ACHN (cell line): Measurements from ENCODE around the gene SULT6B1.
A peak's percentile ranks its signal among the peaks of the same experiment; 100 is the strongest.
"Not testable (repeated sequence)": the region's sequence is repeated elsewhere in the genome, so short reads cannot be mapped to it uniquely, and the experiment has no call there.

ENCODE experiments used
- DNase-seq: peaks from one replicate; pipeline ENCODE4 v3.0.0-alpha.2; 2015
- in situ Hi-C: cut with HindIII; loops from 2 replicates; pipeline ENCODE4 v1.10.0; 2017; ENCODE audit warnings: low sequenced_read_pairs, low pct_ligation_motif_present, low pct_unique_long_range_greater_than_20kb

SULT6B1 gene

GRCh38 chr2:37201208-37201607 lies 12.7 kb upstream of the SULT6B1 start:
- no peak for DNase-seq
- in situ Hi-C loops, result no loop called here

GRCh38 chr2:37198681-37199065 lies 10.2 kb upstream of the SULT6B1 start:
- in situ Hi-C loops, result no loop called here
- DNase-seq, result no peak

GRCh38 chr2:37196320-37197195 lies 8.1 kb upstream of the SULT6B1 start, which contains the start of gene CEBPZOS:
Gene CEBPZOS (plus strand): TSS chr2:37196496. CDS start chr2:37199705, 3,209 bp downstream.
- peak; percentile 74 for DNase-seq
- in situ Hi-C loops, result no loop called here

GRCh38 chr2:37195862-37196319 lies 7.4 kb upstream of the SULT6B1 start:
- DNase-seq, in situ Hi-C loops: not testable (repeated sequence)

- in situ Hi-C loops, result no loop called here
- DNase-seq, result no peak
Measured at GRCh38 chr2:37192551-37192950, 4.1 kb upstream of the SULT6B1 start.

GRCh38 chr2:37191747-37192146 lies 3.3 kb upstream of the SULT6B1 start:
- in situ Hi-C loops, result no loop called here
- DNase-seq, result no peak

- no peak for DNase-seq
- in situ Hi-C loops, result no loop called here
Measured at GRCh38 chr2:37191253-37191652, 2.8 kb upstream of the SULT6B1 start.

- no peak for DNase-seq
- in situ Hi-C loops, result no loop called here
Measured at GRCh38 chr2:37190290-37190689, 1.8 kb upstream of the SULT6B1 start.

GRCh38 chr2:37189452-37190153 lies 1.1 kb upstream of the SULT6B1 start:
- DNase-seq, result peak; percentile 76
- in situ Hi-C loops, result no loop called here

- no peak for DNase-seq
- in situ Hi-C loops, result no loop called here
Measured at GRCh38 chr2:37181726-37182684, 6.5 kb downstream of the SULT6B1 start.

GRCh38 chr2:37180640-37181039 lies 7.8 kb downstream of the SULT6B1 start:
- DNase-seq, result no peak
- in situ Hi-C loops, result no loop called here

GRCh38 chr2:37180006-37180639 lies 8.3 kb downstream of the SULT6B1 start:
- in situ Hi-C loops, result no loop called here

GRCh38 chr2:37173741-37174140 lies 14.7 kb downstream of the SULT6B1 start:
- in situ Hi-C loops, result no loop called here

More at GRCh38 chr2:37180006-37180639, 8.3 kb downstream of the SULT6B1 start:
- no peak for DNase-seq

GRCh38 chr2:37171624-37171950 lies 16.9 kb downstream of the SULT6B1 start:
- in situ Hi-C loops, result no loop called here
- no peak for DNase-seq

More at GRCh38 chr2:37173741-37174140, 14.7 kb downstream of the SULT6B1 start:
- DNase-seq, result no peak

- in situ Hi-C loops, result no loop called here
- DNase-seq, result peak; percentile 64
Measured at GRCh38 chr2:37168217-37168981, 20.1 kb downstream of the SULT6B1 start.

- in situ Hi-C loops, result no loop called here
- peak; percentile 14 for DNase-seq
Measured at GRCh38 chr2:37167636-37168180, 20.8 kb downstream of the SULT6B1 start.

- DNase-seq, result no peak
- in situ Hi-C loops, result no loop called here
Measured at GRCh38 chr2:37164757-37165156, 23.7 kb downstream of the SULT6B1 start.
